Fibroblast of lung (primary cell): ENCODE data around the gene HIBCH.

Source experiments
- EZH2 ChIP-seq: IDR thresholded peaks from 2 replicates; pipeline ENCODE4 v1.5.1; 2012; ENCODE audit warnings: low read length, control low read depth, mild to moderate bottlenecking; ENCODE audit errors: missing control alignments
- TF ChIP-seq, protein P1 (sequence below), 2 donors: IDR thresholded peaks in 1 of 2; conservative IDR thresholded peaks in 1 of 2; 1 replicate in 1 of 2; 2 replicates in 1 of 2; pipeline ENCODE4 v1.5.1; 2011 to 2012; ENCODE audit warnings: low read length in 2 of 2, control low read depth in 1 of 2, inconsistent platforms in 1 of 2, low read depth in 1 of 2, mild to moderate bottlenecking in 1 of 2

DNA sequence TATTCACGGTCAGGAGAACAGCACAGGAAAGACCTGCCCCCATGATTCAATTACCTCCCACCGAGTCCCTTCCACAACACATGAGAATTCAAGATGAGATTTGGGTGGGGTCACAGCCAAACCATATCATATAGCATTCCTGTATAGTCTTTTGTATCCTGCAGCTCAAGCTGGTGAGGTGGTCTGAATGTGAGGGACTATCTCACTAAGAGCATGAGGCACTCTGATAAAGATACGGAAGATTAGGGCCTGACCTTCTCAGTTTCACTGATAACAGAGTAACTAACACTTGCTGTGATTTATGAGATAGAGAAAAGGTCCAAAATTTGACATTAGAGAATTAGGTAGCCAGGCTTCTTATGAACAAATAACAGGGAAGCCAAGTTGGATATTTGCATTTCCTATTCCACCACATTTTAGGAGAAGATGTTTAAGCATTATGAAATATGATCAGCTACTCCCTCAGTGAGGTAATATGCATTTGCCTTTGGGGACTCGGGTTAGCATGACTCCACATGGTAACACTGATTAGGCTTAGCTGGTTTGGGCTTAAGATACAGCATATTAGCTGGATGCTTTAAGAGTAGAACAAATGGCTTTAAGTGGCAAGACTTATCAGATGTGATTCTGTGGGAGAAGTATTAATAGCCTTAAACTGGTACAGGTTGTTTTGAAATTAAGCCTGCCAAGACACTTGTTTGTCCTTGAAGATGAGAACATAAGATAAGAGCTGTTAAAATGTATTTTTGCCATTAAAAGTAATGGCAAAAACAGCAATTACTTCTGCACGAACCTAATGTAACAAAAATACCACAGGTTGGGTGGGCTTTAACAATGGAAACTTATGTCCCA is 150.2 kb downstream of the HIBCH start:
- TF ChIP-seq, protein P1, sequence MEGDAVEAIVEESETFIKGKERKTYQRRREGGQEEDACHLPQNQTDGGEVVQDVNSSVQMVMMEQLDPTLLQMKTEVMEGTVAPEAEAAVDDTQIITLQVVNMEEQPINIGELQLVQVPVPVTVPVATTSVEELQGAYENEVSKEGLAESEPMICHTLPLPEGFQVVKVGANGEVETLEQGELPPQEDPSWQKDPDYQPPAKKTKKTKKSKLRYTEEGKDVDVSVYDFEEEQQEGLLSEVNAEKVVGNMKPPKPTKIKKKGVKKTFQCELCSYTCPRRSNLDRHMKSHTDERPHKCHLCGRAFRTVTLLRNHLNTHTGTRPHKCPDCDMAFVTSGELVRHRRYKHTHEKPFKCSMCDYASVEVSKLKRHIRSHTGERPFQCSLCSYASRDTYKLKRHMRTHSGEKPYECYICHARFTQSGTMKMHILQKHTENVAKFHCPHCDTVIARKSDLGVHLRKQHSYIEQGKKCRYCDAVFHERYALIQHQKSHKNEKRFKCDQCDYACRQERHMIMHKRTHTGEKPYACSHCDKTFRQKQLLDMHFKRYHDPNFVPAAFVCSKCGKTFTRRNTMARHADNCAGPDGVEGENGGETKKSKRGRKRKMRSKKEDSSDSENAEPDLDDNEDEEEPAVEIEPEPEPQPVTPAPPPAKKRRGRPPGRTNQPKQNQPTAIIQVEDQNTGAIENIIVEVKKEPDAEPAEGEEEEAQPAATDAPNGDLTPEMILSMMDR (conservative IDR thresholded peaks at IDR 0.05 in 1 of 2, IDR thresholded peaks at IDR 0.05 in 1 of 2; ENCODE audit: low read depth in 1 of 2, low read length in 2 of 2): no peak
- TF ChIP-seq EZH2: no peak
